Activated T-cell treated with anti-CD3 and anti-CD28 coated beads for 24 hours (primary cell): ENCODE data around the gene EPGN.

Source experiments
- DNase-seq: peaks from one replicate; pipeline ENCODE4 v3.0.0-alpha.2; 2020; ENCODE audit warnings: low read depth

The EPGN gene

DNA sequence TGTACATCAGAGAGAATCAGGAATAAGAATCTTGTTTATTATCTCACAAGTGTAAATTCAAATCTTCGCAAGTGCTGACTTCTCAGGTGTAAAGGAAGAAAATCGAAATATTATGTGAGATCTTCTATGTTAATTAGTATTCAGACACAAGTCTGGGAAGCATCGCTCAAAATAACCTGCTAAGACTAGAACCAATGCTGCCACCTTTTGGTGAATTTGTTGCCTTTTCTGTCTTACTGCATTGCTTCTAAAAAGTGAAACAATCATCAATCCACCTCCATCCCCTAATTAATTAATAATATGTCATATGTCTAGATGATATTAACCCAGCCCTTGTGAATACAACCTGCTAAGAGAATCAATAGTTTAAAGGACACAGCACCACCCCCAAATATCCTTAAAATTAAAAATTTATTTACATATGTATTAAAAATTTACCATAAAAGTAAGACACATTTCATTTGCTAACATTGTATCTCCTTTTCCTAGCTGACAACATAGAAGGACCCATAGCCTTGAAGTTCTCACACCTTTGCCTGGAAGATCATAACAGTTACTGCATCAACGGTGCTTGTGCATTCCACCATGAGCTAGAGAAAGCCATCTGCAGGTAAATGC is 3.5 kb downstream of the EPGN start:
- DNase-seq, result no peak

DNA sequence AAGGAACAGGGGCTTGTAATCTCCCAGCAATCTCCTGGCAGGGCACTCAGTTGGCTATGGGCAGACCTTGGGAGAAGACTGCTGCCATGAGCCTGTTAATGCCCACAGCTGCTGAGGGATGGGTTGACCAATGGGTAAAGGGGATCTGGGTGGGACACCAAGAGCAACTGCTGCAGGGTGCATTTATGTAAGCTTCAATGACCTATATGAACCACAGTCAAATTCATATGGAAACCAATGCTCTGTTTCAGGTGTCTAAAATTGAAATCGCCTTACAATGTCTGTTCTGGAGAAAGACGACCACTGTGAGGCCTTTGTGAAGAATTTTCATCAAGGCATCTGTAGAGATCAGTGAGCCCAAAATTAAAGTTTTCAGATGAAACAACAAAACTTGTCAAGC is 6.1 kb downstream of the EPGN start:
- no peak for DNase-seq

DNA sequence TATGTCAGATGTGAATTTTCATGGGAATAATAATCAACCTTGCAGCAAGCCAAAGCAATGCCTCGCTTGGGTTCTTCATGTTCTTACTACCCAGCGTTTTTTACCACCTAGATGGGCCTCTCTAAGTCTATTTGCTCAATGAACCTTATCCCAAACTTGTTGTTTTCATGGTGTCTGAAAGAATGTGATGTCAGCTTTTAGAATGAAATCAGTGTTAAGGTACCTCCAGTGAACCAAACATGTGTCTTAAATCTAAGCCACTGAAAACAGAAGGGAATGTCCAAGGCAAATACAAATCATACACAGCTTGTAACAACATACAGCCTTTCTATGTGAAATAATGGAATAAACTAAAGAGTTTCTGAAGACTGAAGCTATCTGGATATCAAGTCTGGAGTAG is 6.7 kb downstream of the EPGN start:
- no peak for DNase-seq

DNA sequence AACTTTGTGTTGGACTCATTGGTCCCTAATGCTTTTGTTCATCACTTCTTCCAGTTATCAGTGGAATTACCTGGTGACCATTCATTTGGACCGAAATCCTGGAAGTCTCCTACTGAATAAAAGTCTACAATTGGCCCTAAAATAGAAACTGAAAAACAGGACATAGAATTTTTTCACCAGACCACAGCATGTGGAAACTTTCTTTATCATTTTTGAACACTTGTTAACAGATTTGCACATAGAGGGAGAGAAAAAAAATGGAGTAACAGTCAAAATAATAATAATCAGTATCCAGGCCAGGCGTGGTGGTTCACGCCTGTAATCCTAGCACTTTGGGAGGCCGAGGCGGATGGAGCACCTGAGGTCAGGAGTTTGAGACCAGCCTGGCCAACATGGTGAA is 7.1 kb downstream of the EPGN start:
- DNase-seq, result no peak

DNA sequence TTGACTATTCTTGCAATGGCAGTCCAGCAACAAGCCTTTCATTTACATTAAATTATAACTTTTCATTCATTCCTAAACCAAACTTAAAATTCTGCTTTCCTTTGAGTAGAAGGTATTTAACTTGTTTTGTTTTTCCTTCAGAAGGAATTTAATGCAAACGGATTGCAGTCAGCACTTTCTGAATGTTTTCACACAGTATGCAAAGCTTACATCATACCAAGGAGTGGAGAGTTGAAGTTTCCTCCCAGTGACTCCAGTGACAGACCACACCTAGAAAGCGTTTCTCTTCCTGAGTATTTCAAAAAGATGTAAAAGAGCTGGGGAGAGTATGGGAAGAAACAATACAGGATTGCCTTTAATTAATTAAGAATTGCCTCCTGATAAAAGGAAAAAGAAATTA is 8.1 kb downstream of the EPGN start:
- DNase-seq, result no peak

DNA sequence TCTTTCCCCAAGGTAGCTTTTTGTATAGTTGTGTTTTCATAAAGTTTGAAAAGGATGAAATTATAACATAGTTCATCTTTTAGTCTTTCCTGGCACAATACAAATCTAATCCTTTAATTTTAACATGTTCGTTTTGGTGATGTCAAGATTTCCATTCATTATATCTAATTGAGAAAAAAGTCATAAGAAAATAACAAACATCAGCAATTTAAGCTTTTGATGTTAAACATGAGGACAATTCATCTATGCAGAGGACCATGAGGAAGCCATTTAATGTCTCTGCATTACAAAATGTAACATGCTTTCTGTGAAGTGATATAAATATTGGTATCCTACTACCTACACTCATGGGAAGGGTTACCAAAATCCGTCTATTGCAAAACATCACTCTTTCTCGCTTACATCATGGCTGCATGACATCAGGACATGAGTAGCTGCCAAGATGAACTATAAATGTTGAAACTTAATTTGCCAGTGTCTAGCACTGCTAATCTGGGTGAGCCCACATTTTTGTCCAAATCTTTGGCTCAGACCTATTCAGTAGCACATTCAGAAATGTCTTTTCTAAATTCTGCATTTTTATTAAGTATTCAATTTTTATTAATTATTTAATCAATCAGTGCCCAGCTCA is 9.5 kb downstream of the EPGN start:
- DNase-seq, result no peak

DNA sequence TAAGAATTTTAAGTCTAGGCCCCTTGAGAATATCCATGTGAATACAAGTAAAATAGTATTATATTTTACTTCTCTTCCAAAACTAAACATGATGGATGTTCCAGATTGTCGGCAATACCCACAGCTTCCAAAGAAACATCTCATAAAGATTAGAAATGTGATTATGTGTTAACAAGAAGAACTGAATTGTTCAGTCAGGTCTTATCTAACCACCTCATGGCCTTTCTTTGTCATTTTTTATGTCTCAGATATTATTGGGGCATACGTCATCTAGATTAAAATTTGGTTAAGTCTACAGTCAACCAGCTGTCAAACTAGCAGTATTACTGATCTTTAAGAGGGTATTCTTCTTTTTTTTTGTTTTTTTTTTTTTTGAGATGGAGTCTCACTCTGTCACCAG is 10.0 kb downstream of the EPGN start:
- no peak for DNase-seq

DNA sequence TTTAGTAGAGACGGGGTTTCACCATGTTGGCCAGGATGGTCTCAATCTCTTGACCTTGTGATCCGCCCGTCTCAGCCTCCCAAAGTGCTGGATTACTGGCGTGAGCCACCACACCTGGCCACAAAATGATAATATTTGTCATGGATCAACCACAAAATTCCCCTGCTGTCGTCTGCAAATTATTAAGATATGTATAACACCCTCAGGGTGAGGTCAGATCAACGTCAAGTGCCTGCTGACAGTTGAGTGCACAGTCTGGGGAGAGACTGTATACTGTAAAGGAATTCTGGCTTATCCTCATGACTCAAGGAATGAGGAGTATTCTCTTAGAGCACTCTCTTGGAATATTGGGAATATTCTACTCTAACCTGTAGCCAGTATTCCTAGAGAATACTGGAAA is 11.2 kb downstream of the EPGN start:
- DNase-seq, result no peak

DNA sequence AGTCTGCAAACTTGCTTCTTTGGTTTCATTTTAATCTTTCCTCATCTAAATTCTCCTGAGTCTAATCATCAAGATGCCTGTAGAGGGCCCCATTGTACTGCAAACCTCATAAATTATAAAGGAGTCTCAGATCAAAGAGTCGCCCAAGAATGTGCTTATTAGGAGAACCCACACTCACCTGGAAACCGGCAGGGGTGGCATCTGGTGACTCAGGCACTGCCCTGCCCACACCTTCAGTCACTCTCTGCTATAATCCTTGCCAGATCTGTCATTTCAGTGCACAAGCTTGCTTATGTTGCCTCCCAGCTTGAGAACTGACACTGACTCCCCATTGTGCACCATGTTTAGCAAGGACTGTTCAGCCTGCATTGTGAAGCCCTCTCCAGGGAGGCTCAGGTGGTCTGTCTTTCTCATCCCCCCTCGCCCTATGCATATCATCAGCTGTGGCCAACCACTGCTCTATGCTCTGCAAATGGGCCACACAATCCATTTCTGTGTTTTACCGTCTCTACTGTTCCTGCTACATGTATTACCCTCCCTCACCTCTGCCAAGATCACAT is 12.4 kb downstream of the EPGN start:
- no peak for DNase-seq

DNA sequence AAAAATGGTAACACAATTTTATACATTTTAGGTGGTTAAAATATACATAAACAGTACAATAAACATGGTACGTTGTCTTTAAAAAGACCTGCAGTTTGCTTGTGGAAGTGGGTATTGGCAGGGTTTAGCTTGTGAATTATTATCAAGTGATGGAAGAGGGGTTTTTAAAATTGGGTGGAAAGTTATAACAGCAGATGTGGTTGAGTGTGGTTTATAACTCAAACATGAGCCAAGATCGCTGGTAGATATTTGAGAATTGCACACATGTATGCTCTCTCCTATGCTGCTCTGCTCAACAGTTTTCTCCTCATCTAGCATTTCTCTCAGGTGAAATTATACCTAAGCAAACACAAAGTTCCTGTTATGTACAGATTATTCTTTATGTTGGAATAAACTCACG is 14.0 kb downstream of the EPGN start:
- no peak for DNase-seq

DNA sequence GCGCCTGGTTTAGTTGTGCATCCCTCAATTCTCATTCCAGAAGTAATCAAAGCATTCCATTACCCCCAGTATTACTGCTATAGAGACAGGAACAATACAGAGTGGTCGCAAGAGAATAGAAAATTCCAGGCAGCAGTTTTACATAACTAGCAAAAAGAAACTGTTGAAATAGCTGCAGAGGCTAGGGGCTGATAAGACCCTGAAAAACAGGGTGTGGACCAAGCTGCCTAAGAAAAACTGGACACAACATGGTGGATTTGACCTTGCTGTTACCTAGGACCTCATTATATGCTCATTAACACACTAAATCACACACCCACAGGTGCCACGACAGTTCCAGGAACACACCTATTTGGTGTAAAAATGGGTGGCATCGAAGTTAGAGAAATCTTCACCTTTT is 15.4 kb downstream of the EPGN start:
- no peak for DNase-seq

DNA sequence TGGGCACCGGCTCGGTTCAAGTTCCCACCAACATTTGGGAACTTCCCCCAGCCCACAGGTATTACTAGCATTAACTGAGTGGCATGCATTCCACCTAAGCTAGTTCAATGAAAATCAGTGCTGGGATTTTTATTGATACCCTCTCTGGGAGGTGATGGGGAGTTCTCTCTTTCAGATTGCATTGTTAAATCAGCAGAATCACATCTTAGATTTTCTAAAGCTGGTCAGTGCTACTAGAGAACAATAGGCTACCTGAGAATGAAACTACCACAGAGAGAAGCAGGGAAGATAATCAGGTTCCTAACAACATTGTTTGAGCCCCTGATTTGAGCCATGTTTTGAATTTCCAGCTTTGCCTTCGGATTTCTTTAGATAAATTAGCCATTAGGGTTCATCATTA is 16.0 kb downstream of the EPGN start:
- DNase-seq, result no peak

DNA sequence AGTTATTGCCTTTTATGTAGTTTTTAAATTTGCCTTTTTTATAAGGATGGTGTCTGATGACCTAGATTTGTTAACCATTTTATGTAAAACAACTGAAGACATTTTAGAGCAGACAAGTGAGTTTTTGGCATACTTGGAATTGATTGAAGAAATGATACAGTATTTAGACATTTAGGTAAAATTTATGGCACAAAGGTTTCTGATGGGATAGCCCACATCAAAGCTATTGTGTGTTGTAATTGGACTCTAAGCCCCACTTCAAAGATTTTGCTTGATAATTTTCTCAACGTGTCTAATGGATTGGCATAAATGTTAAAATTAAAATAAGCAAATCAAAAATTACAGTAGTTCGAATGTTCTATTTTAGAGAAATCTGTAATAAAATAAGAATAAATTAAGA is 17.6 kb downstream of the EPGN start:
- no peak for DNase-seq

DNA sequence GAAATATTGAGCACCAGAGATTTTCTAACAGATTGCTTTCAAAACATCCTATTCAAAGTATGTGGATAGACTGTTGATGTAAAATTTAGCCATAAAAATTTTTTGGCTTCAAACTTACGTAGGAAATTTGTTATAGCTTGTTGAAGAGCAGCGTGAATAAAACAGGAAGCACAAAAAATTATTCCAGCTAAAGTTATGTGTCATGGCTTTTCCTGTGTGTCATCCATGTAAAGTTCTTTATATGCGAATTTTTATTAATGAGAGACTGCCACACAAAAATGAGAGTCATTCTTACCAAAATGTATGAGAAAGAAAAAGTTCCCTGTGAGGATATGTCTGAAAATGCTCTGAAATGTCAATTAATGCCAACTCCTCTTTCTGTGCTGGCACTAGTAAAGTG is 19.5 kb downstream of the EPGN start:
- no peak for DNase-seq

DNA sequence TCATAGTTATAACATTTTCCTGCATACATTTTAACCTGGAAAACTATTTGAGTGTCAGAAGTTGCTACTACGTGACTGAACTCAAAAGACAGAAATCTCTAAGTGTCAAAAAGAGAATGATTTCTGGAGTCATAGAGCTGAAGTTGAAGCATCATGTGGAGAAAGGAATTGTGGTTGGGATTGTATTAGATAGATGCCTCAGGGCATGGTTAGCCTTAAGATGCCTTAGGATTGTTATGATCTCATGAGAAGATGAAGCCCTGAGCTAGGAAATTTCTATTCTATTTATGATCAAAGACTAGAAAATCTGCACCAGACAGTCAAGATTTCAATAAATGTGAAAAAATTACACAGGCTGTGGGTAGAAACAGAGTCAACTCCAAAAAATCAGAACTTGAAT is 20.2 kb downstream of the EPGN start:
- no peak for DNase-seq

DNA sequence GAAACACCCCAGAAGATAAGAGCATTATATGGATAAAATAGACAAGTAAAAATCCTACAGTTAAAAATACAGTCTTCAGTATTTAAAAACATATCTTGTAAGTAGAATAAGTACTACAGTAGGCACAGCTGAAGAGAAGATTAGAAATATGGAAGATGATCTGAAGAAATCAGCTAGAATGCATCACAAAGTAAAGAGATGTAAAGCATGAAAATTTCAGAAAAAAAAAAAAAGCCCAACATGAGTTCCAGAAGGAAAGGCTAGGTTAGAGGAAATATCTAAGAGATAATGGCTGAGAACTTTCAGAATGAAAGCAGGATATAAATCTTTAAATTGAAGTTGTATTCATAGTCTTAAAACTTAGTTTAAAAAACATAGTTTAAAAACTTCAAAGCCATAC is 21.0 kb downstream of the EPGN start:
- no peak for DNase-seq

DNA sequence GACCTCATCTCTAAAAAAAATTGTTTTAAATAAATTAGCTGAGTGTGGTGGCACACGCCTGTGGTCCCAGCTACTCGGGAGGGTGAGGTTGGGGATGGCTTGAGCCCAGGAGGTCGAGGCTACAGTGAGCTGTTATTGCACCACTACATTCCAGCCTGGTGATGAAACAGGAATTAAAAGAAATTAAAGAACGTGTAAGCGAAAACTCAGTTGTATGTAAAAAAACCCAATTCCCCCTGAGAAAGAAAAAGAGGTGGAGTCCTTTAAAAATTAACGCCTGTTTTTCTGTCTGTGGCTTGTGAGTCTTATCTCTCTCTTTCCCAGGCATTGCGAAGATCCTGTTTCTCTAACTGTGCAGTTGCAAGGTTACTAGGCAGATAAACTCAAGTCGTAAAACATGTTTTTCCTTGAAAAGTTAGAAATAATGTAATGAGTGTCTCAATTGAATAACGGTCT is 22.1 kb downstream of the EPGN start:
- DNase-seq, result no peak

DNA sequence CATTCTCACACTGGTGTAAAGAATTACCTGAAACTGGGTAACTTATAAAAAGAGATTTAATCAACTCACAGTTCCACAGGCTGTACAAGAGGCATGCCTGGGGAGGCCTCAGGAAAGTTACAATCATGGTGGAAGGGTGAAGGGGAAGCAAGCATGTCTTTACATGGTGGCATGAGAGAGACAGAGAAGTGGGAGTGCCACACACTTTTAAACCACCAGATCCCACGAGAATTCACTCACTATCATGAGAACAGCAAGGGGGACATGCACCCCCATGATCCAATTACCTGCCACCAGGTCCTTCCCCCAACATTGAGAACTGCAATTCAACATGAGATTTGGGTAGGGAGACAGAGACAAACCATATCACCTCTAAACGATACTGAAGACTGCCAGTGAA is 23.0 kb downstream of the EPGN start:
- DNase-seq, result no peak

DNA sequence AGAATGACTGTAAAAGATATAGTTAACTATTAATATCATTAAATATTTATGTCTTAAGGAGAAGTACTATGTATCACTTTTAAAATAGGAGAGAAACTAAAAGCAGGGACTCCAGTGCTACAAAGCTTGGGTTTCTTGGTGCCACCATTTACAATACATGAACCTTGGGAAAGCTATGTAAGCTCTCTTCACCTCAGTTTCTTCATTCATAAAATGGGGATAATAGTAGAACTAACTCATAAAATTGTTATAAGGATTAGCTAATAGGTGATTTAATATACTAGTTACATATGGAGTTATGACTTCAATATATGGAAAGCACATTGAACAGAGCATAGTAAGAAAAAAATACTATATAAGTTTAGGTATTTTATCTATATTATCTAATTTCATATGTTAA is 23.7 kb downstream of the EPGN start:
- DNase-seq, result no peak

DNA sequence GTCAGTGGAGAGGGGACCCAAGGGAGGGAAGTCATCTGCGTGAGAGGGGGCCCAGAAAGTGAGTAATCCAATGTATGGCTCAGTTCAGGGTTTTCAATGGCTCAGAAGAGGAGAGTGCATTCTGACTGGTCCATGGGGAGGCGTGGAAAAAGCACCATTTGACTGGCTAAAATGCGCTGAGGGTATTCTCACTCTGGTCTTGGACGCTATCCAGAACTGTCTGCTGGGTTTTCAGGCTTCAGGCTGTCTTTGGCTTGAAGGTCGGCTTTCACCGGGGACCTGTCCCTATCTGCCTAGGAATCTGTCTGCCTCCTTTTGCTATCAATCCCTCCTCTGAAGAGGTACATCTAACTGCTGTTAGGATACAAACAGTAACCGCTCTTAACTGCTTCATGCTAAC is 26.4 kb downstream of the EPGN start:
- DNase-seq, result no peak

DNA sequence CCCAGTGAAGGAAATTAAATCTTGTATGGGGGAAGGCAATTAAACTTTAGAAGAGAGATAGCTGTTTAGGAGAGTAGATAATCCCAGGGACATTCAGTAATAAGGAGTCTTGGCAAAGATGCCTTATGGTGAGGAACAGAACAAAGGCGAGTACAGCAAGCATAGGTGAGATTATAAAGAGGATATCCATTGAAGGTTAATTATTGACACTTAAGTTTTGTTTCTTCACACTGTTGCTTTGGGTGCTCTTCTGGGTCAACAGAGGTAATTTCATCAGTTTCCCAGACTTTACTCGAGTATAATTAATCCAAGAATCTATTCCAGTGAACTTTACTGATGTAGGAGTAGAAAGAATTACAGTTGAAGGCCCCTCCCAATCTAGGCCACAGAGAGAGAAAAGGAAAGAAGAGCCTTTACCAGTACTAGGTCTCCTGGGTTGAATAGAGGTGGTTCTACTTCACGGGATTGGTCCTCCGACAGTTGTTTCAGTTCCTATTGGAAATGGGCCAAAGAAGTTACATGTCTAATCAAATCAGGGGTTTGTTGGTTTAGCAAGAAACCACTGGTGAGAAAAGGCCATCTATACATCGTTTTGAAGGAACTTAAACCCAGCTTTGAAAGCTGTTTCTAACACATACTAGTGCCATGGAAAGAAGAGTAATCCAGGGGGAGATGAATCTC is 27.2 kb downstream of the EPGN start:
- no peak for DNase-seq

DNA sequence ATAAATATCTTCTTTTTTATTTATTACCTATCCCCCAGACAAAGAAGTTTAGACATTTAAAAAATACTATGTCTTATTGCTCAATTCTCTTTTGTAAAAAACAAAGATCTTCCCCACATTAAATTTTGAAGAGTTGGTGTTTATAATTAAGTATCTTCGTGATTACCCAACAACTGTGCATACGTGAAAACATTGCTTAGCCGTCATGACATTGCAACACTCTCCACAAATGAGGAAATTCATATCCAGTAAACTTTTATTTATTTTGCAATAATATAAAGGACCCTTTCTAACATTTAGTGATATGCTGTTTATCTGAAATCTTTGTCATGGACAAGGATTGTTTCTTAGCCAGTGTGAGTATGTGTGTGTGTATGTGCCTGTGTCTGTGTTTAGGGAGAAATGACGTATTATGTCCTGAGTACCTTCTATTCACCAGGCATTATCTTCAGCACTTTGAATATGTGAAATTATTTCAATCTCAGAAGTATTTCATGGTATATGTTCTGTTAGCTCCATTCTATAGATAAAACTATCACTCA is 30.6 kb downstream of the EPGN start:
- no peak for DNase-seq

DNA sequence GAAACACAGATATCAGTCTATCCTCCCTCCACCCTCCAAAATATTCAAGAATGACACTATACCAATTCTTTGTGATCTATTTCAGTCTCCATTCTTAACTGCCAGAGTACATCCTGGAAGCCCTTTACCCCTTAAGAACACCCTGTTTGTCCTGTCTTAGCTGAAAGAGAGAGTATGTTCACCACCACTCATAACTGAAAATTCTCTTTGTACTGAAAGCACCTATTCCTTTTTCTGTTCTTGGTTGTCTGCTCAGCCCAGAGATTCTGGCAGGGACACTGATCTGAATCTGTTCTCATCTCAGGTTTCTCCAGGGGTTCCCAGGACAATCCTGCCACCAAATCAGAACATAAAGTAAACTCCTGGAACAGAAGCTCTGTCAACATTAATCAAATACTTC is 31.2 kb downstream of the EPGN start:
- DNase-seq, result no peak
